ENCODE measurements around the gene PLEKHG5. TPM values are rescaled to one million over a fixed set of nuclear protein-coding genes. Genes with fewer than 3 reads are reported as not detected.
A peak's percentile ranks its signal among the peaks of the same experiment; 100 is the strongest.

Gene PLEKHG5
- total RNA-seq, 6 experiments from 2014 or later = 0.70 to 2.3 (median 1.5) TPM

DNA sequence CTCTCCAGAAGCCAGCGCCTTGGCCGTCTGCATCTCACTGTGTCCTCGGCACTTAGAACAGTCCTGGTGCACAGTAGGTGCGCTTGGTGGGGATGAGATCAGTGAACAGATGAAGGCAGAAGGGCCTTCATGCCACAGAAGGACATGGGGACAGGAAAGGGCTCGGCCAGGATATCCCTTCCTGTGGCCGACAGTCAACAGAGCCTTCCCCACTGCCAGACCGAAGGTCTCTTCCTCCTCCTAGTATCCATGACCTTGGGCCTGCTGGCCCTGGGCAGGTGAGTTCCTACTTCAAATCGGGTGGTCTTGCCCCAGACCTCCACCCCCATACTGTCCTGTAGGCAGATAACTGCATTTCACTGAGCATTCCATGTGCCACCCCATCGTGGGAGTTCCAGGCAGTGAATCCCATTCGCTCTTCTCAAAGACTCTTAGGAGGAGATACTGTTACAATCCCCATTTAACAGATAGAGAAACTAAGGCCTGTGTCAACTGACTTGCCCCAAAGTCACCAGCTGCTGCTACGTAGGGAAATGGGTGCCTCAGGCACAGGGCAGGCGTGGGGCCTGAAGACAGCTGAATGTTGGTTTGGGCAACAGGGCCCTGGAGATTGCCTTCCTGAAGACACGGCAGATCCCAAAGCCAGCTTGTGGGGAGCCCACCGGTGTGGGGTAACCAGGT, 3.5 kb downstream of the PLEKHG5 start:
- Histone ChIP-seq H3K4me3 (no peak overlapping the region), H3K4me1 (peaks cover 0 to 14% (median 0%) of the 10 kb centered on the region in 4 donors), H3K36me3 (no peaks in the 10 kb centered on the region), H3K9me3 (no peaks in the 10 kb centered on the region), H3K27ac (no peak overlapping the region), H3K27me3 (no peaks in the 10 kb centered on the region)
- intact Hi-C loops (cut with DNase I) = loop anchor here in 1 of 2 donors (10.0 kb wide), 1 partner anchor 147 kb away; no protein-coding TSS in a partner anchor
- WGBS (ENCODE audit: insufficient coverage, low coverage, low lambda C conversion rate, missing lambda C conversion rate) = 73% methylated on average over 8 of the region's 14 CpGs
- ATAC-seq (no peak), DNase-seq (no peak)
- TF ChIP-seq, protein P1, sequence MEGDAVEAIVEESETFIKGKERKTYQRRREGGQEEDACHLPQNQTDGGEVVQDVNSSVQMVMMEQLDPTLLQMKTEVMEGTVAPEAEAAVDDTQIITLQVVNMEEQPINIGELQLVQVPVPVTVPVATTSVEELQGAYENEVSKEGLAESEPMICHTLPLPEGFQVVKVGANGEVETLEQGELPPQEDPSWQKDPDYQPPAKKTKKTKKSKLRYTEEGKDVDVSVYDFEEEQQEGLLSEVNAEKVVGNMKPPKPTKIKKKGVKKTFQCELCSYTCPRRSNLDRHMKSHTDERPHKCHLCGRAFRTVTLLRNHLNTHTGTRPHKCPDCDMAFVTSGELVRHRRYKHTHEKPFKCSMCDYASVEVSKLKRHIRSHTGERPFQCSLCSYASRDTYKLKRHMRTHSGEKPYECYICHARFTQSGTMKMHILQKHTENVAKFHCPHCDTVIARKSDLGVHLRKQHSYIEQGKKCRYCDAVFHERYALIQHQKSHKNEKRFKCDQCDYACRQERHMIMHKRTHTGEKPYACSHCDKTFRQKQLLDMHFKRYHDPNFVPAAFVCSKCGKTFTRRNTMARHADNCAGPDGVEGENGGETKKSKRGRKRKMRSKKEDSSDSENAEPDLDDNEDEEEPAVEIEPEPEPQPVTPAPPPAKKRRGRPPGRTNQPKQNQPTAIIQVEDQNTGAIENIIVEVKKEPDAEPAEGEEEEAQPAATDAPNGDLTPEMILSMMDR (IDR thresholded peaks at IDR 0.05) = no peak
- TF ChIP-seq POLR2A (IDR thresholded peaks at IDR 0.05) = no peak

DNA sequence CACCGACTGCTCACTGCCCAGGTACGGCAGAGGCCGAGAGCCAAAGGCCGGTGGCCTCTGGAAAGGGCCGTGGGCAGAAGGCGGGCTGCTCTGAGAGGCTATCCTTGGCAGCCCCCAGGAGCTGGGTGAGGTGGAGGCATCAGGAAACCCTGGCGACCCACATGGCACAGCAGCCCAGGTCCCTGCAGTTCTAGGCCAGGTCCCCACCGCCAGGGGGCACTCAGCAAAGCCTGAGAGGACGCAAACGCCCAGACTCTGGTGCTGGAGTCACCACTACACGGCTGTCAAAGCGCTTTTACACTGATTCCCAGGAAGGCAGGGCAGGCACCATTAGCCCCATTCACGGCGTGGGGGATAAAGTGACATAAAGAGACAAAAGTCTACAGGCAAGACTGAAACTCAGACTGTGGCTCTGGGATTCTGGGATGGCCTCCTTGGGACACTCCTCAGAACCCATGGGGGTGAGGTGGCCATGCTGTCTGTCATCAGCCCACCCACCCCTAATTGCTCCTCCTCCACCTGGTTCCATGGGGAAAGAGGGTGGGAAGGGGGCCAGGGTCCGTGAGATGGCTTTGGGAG, 4.9 kb downstream of the PLEKHG5 start:
- DNase-seq (peak; percentile 88 to 89 (median 88)), ATAC-seq (peak; percentile 71 to 80 (median 74))
- Histone ChIP-seq H3K27ac (no peak overlapping the region), H3K4me1 (peaks cover 0 to 10% (median 0%) of the 10 kb centered on the region in 4 donors), H3K27me3 (no peaks in the 10 kb centered on the region), H3K9me3 (no peaks in the 10 kb centered on the region), H3K4me3 (no peak overlapping the region), H3K36me3 (no peaks in the 10 kb centered on the region)
- WGBS (ENCODE audit: insufficient coverage, low coverage, low lambda C conversion rate, missing lambda C conversion rate) = 3% methylated on average over 10 of the region's 15 CpGs
- intact Hi-C loops (cut with DNase I) = loop anchor here in 1 of 2 donors (10.0 kb wide), 1 partner anchor 148 kb away; no protein-coding TSS in a partner anchor
- TF ChIP-seq, protein P1 (IDR thresholded peaks at IDR 0.05) = peak; percentile 84 to 88 (median 86)
- no peak for TF ChIP-seq POLR2A (IDR thresholded peaks at IDR 0.05)

DNA sequence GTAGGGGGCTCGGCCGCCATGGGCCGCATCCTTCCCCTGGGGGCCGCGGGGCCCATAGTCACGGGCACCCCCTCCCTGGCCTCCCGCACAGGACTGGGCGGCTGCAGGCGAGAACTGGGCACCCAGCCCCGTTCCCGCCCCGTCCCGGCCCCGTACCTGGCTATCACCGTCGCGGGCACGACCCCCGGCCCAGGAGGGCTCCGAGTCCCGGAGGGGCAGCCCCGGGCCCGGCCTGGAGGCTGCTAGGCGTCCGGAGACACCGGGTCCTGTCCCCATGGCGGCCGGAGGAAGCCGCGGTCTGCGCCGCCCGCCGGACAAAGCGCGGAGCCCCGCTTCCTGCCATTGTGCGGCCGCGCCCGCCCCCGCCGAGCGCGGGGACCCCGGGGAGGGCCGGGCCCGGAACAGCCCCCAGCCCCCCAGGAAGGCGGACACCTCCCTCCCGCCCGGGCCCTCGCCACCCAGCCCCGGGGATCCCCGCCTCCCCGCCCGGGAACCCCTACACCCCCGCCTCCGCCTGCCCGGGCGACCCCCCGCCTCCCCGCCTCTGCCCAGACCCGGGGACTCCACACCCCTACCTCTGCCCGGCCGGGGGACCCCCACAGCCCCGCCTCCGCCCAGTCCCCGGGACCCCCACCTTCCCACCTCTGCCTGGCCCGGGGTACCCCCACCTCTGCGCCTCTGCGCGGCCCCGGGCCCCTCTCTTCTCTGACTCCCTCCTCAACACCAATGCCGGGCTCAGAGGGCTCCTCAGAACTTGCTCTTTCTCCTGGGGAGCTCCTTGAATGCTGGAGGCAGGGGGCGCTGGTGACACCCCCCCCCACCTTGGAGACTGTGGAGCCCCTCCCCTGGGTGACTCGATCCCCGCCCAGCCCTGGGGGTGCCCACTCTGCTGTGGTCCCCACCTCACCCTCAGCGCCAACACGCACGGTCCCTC, 6.0 kb downstream of the PLEKHG5 start:
- peak in 1 of 4 donors; percentile 7 for ATAC-seq
- 3% methylated on average over 6 of the region's 80 CpGs for WGBS (ENCODE audit: insufficient coverage, low coverage, low lambda C conversion rate, missing lambda C conversion rate)
- H3K9me3 ChIP-seq = no peaks in the 10 kb centered on the region
- intact Hi-C loops (cut with DNase I) = loop anchor here in 1 of 2 donors (10.0 kb wide), 1 partner anchor 149 kb away; no protein-coding TSS in a partner anchor
- H3K27me3 ChIP-seq = no peaks in the 10 kb centered on the region
- peaks cover 0 to 6% (median 0%) of the 10 kb centered on the region in 4 donors for H3K4me1 ChIP-seq
- no peaks in the 10 kb centered on the region for H3K36me3 ChIP-seq
- H3K27ac ChIP-seq = no peak overlapping the region
- peak in 1 of 3 donors; percentile 17 for DNase-seq
- peak overlapping the region; percentile 29 to 43 (median 40) for H3K4me3 ChIP-seq
- TF ChIP-seq, protein P1 (IDR thresholded peaks at IDR 0.05) = no peak
- TF ChIP-seq POLR2A (IDR thresholded peaks at IDR 0.05) = no peak

DNA sequence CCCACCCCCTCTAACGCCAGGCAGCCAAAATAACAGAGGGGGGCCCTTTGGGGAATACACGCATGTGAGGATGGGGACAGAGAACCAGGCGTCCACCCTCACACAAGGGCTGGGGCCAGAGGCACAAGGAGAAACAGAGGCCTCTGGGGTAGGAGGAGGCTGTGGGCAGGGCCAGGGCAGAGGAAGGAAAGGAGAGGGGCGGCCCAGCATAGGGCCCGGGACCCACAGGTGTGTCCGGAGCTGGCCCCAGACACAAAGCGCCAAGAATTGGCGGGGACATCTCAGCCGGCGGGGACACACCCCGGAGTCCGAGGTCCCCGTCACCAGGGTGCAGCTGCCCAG, 6.7 kb downstream of the PLEKHG5 start:
- Histone ChIP-seq H3K4me1 (peaks cover 0 to under 1% (median 0%) of the 10 kb centered on the region in 4 donors), H3K27ac (no peak overlapping the region), H3K27me3 (no peaks in the 10 kb centered on the region), H3K36me3 (no peaks in the 10 kb centered on the region), H3K4me3 (peak overlapping the region; percentile 29 to 43 (median 40)), H3K9me3 (no peaks in the 10 kb centered on the region)
- DNase-seq = peak in 1 of 3 donors; percentile 25
- TF ChIP-seq, protein P1 (IDR thresholded peaks at IDR 0.05) = no peak
- TF ChIP-seq POLR2A (IDR thresholded peaks at IDR 0.05) = no peak
- intact Hi-C loops (cut with DNase I) = loop anchor here (5.0 to 10.0 kb wide), 2 partner anchors 150 to 163 kb away; no protein-coding TSS in a partner anchor
- no peak for ATAC-seq
- 55% methylated on average over 2 of the region's 13 CpGs for WGBS (ENCODE audit: insufficient coverage, low coverage, low lambda C conversion rate, missing lambda C conversion rate)

Measured in right lobe of liver (tissue), 6 donors.